HTR-8/SVneo (cell line): ENCODE data around the gene NSD1.

ENCODE experiments used
- DNase-seq: peaks from one replicate; pipeline ENCODE4 v3.0.0; 2011; ENCODE audit warnings: low spot score, mixed read lengths; ENCODE audit not compliant: insufficient read length
- FAIRE-seq: peaks from 2 replicates; lab custom pipeline; 2011; peaks lifted over from hg19 to GRCh38; lab: Jason Lieb, UNC

Gene NSD1

GRCh38 chr5:177097016-177097985 is 36.3 kb upstream of the NSD1 start:
- DNase-seq (no peak), FAIRE-seq (no peak)

- FAIRE-seq = no peak
These were observed 35.5 kb upstream of the NSD1 start for GRCh38 chr5:177098120-177098469.

GRCh38 chr5:177098470-177099141 is 35.0 kb upstream of the NSD1 start:
- no peak for FAIRE-seq
- no peak for DNase-seq

More at GRCh38 chr5:177098120-177098469, 35.5 kb upstream of the NSD1 start:
- DNase-seq = no peak

- FAIRE-seq (no peak), DNase-seq (no peak)
These were observed 34.0 kb upstream of the NSD1 start for GRCh38 chr5:177099422-177100093.

- DNase-seq (no peak), FAIRE-seq (no peak)
These were observed 32.9 kb upstream of the NSD1 start for GRCh38 chr5:177100714-177101121.

GRCh38 chr5:177103523-177104253 is 29.9 kb upstream of the NSD1 start:
- DNase-seq (no peak), FAIRE-seq (no peak)

GRCh38 chr5:177105691-177106476 is 27.7 kb upstream of the NSD1 start:
- FAIRE-seq = no peak
- no peak for DNase-seq

GRCh38 chr5:177107159-177107558 is 26.4 kb upstream of the NSD1 start:
- FAIRE-seq (no peak), DNase-seq (no peak)

GRCh38 chr5:177109810-177110209 is 23.8 kb upstream of the NSD1 start:
- no peak for DNase-seq

GRCh38 chr5:177111720-177112394 is 21.7 kb upstream of the NSD1 start:
- FAIRE-seq (peak; percentile 16), DNase-seq (peak; percentile 76)

More at GRCh38 chr5:177109810-177110209, 23.8 kb upstream of the NSD1 start:
- no peak for FAIRE-seq

- FAIRE-seq (no peak), DNase-seq (no peak)
These were observed 20.9 kb upstream of the NSD1 start for GRCh38 chr5:177112589-177113220.

GRCh38 chr5:177113566-177114424 is 19.8 kb upstream of the NSD1 start:
- DNase-seq = peak; percentile 91
- peak; percentile 36 for FAIRE-seq

GRCh38 chr5:177116631-177117373 is 16.8 kb upstream of the NSD1 start:
- DNase-seq (no peak), FAIRE-seq (no peak)

- no peak for DNase-seq
- FAIRE-seq = no peak
These were observed 16.0 kb upstream of the NSD1 start for GRCh38 chr5:177117441-177118045.

GRCh38 chr5:177122566-177122965 is 11.0 kb upstream of the NSD1 start:
- no peak for FAIRE-seq
- no peak for DNase-seq

- FAIRE-seq (no peak), DNase-seq (no peak)
These were observed 9.6 kb upstream of the NSD1 start for GRCh38 chr5:177123789-177124485.
